ENCODE data around the gene PCDH8.
A peak's percentile ranks its signal among the peaks of the same experiment; 100 is the strongest.
"Not testable (repeated sequence)": the region's sequence is repeated elsewhere in the genome, so short reads cannot be mapped to it uniquely, and the experiment has no call there.

The PCDH8 gene

DNA sequence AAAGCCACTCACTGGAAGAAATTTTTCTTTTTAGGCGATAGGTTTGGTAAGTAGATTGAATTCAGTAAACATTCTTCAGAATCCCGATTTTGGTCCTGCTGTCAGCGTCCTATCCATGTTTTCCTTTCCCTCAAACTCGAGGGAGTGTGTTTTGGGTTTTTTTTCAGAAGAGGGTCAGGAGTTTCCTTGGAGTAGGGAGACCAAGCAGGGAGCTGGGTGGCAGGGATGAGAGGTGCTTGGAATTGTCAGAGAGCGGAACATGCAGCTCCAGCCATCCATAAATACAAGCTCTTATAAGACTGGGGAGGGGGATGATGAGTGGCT, 1.6 kb upstream of the PCDH8 start:
- no peak for DNase-seq

DNA sequence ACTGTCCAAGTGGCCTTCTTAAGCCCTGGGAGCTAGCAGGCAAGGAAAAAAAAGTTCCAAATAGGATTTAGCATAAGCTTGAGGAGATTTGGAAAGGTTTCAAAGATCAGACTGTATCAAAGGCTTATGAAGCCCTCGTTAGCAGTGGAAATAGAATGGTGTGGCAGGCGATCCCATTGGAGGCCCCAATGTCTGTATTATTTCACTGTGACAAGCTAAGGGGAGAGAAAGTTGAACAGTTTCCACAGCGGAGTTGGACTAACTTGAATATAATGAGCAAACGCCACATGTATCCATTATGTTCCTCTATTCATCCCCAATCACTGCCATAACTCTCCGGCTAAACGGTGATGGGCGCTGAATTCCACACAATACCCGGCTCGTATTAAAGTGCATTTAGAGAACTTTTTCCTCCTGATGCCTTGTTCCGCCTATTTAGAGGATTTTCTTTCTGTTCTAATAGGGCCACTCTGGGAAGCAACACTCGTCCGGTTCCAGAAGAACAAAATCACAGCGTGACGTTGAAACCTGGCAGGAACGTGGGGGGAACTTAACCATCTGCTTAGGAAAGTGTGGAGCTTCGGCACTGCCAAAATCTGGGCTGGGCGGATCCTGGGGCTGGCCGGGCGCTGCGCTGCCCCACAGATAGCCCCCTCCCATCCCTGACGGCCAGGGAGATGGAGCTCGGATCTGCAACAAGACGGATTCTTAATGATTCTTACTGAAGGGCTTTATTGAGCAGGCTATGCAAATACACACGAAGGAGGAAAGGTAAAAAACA, 1.0 kb upstream of the PCDH8 start:
- no peak for DNase-seq

- DNase-seq = no peak
Measured at GRCh38 chr13:52847682-52848432, 583 bp downstream of the PCDH8 start.

DNA sequence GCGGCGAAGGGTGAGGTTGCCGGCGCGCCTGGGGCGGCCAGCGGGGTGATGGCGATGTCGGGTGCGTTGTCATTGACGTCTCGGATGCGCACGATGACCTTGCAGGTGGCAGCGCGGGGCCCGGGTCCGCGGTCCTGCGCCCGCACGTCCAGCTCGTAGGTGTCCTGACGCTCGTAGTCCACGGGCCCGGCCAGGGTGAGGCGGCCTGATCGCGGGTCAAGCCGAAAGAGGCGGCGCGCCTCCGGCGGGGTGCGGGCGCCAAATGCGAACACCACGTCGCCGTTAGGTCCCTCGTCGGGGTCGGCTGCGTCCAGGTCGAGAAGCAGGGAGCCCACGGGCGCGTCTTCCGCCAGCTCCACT, 1.1 kb downstream of the PCDH8 start:
- DNase-seq = no peak

- peak; percentile 77 for DNase-seq
Measured at GRCh38 chr13:52846567-52847321, 1.7 kb downstream of the PCDH8 start.

- peak; percentile 72 for DNase-seq
Measured at GRCh38 chr13:52845766-52846566, 2.5 kb downstream of the PCDH8 start.

DNA sequence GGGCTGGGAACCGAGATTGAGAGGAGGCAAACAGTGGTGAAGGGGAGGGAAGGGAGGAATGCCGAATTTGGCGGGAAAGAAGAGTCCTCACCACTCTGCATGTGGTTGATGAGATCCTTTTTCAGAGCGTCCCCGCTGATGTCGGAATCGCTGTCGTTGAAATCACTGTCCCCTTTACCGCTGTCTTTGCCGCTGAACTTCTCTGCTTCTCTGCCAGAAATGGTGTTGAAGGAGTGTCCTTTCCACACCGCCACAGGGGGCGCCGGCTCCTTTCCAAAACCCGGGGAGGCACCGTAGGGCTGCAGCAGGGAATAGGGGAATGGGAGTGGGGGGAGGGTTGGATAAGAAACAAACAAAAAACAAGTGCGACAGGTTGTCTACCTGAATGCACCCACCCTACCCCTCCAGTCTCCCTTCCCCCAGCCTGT, 3.1 kb downstream of the PCDH8 start:
- peak; percentile 54 for DNase-seq

DNA sequence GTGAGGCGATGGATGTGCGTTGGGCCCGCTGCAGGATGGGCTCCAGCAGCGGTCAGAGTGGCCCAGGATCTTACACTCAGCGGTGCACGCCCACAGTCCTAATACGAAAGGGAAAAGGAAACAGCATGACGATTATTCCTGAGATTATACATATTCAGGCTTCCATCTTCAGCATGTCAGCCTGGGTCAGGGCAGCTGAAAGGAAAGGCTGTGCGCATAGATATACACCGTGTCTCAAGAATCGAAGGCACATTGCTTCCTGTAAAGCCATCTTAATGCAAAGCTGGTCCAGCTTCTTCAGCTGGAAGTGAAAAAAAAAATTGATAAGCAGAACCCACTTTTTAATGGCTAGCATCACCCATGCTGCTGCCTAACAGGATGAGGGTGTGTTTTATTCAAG, 3.6 kb downstream of the PCDH8 start:
- no peak for DNase-seq

DNA sequence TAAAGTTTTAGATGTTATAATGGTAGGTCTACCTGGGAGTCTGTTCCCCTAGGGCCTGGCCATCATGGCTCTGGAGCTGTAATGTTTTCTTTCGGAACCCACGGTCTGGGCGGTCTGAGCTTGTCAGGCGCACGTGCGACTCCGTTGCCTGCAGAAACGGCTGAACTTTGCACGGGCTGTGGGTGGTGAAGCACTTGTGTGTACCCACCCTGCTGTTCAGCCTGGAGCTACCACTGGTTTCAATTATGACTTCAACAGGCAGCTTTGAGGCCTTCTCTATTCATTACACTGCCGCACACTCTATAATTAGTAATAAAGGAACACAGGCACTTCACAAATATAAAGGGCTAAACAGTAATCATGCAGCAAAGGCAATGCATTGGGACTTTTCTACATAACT, 6.0 kb downstream of the PCDH8 start:
- no peak for DNase-seq

GRCh38 chr13:52840066-52840465, 8.4 kb downstream of the PCDH8 start:
- DNase-seq = no peak

DNA sequence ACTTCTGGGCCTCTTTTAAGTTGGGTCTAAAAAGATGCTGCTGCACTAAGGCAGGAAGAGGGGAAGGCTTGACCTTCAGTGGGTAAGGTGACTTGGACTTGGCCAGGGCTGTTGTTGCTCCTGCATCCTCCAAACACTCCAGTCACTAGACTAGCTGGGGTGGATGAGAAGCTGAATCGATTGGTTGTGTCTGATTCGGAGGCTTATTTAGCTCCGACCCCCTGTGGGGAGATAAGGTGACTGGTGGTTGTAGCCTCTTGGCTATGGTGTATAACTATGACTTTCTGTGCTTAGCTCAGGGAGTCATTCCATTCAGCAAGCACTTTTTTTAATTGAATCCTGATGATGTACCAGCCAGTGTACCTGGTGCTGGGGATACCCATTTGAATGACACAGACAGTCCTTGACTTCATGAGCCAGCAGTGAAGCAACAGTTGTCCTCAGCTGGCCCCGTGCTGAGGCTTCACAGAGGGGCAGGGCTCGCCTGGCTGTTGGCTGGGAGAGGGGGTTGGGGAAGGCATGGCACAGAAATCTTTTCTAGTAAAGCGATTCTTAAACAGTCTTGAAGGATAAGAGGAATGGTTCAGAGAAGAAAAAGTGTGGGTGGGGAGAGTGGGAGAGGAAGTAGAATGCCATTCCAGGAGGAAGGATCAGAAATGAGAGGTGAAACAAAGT, 9.9 kb downstream of the PCDH8 start:
- DNase-seq = no peak

DNA sequence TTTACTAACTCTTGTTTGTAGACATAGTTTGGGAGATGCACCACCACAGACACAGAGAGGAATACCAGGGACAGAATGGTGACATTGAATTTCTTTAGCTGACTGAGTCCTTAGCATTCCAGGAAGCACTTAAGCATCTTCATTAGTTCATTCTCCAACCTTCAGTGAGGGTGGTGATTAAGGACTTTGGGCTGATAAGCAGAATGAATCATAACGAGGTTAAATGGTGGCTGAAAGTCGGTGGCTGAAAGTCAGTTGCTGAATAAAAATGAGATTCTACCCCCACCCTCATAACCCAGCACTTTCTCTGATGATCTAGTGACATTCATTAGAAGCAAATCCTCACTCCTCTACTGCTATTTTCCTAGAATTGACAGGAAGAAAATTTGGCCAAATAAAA, 10.6 kb downstream of the PCDH8 start:
- DNase-seq = no peak

- DNase-seq = no peak
Measured at GRCh38 chr13:52835071-52835839, 13.2 kb downstream of the PCDH8 start.

DNA sequence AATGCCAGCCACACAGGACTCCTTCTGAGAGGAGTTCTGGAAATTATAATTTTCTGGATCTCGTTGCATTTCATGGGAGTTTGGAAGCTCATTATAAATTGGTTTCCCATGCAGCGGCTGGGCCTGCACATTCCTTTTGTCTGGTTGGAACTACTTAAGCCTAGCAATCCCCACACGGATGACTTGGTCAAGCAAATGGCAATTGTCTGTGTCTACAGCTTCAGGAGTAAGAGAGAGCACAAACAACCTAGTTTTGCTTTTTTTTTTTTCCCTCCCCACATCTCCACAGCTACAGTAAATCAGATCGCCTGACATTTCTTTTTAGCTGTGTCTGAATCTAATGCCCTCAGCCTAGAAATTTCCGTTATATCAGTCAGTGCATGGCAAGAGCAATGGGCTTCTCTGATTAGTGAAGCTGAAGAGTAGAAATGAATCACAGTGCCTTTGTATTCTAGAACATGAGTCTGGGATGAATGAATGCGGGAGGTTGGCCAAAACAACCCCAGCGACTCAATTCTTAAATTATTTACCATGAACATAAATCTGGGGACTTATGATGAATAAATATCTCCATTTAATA, 15.1 kb downstream of the PCDH8 start:
- DNase-seq = no peak

GRCh38 chr13:52832313-52832712, 16.1 kb downstream of the PCDH8 start:
- DNase-seq = no peak

- DNase-seq = no peak
Measured at GRCh38 chr13:52830946-52831345, 17.5 kb downstream of the PCDH8 start.

GRCh38 chr13:52827839-52828238, 20.6 kb downstream of the PCDH8 start:
- no peak for DNase-seq

- not testable (repeated sequence) for DNase-seq
Measured at GRCh38 chr13:52817886-52818285, 30.6 kb downstream of the PCDH8 start.

DNA sequence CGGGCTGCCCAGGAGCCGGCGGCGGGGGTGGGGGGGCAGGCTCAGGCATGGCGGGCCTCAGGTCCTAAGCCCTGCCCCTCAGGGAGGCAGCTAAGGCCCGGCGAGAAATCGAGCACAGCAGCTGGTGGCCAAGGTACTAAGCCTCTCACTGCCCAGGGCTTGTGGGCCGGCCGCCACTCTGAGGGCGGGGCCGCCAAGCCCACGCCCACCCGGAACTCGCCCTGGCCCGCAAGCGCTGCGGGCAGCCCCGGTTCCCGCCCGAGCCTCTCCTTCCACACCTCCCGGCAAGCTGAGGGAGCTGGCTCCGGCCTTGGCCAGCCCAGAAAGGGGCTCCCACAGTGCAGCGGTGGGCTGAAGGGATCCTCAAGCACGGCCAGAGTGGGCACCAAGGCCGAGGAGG, 33.1 kb downstream of the PCDH8 start:
- DNase-seq = no peak

DNA sequence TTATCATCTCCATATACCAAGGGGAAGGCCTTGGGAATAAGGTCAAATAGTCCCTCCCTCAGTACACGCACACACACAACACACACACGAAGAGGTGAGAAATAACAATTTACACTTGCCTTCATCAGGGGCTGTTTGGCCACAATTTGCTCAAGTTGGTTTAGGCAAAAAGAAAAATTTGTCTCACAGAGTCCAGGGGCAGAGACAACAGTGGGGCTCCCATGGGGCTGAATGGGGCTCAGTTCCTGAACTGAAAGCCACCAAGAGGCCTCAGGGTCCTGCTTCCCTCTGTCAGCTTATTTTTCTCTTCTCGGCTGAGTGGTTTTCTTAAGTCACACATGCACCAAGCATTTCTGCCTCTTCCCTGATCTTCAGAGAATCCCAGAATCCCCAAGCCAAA, 35.5 kb downstream of the PCDH8 start:
- DNase-seq = no peak

GRCh38 chr13:52811841-52812240, 36.6 kb downstream of the PCDH8 start:
- no peak for DNase-seq
